ENCODE results near the gene THSD4. TPM values are rescaled to one million over a fixed set of nuclear protein-coding genes. Genes with fewer than 3 reads are reported as not detected.

The THSD4 gene
- total RNA-seq, 1 donor from 2014 or later: 2.5 TPM

DNA sequence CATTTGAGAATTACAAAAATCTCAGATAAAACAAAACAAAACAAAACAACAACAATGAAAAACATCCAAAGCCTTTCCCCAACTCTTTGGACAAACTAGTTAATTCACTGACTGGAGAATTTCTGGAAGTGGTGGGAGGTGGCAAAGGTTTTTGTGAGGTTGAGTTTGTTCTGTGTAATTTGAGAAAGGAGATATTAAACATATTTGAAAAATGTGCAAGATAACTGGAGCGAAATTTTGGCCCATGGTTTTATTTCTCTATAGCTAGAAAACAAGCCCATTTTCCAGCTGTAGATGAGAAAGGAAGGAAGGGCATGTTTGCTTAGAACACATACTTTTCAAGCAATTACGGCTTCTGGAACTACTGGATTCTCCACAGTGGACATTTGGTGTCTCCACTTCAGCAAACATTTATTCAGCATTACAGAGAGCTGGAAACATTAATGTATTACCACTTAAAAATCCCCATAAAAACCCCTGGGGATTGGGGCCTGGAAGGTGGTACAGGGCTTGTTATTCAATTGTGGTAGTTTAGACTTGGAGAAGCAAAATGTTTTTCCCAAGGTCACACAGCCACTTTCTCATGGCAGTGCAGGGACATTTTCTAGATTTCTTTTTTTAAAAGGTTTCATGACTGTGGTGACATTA is 135.8 kb downstream of the THSD4 start:
- Mint-ChIP-seq H3K4me1 (ENCODE audit: low read depth, unreplicated experiment) (peaks cover 8% of the 10 kb centered on the region), H3K36me3 (ENCODE audit: low read depth, unreplicated experiment) (no peaks in the 10 kb centered on the region), H3K9me3 (ENCODE audit: unreplicated experiment) (peaks cover 2% of the 10 kb centered on the region), H3K27ac (ENCODE audit: unreplicated experiment) (no peak overlapping the region), H3K4me3 (ENCODE audit: unreplicated experiment) (no peak overlapping the region), H3K27me3 (ENCODE audit: low read depth, unreplicated experiment) (no peaks in the 10 kb centered on the region)
- H3K9me3 ChIP-seq (ENCODE audit: insufficient read depth, low read depth, low read length): no peaks in the 10 kb centered on the region
- H3K79me2 ChIP-seq (ENCODE audit: insufficient read depth, low read length): no peaks in the 10 kb centered on the region
- H3K36me3 ChIP-seq (ENCODE audit: insufficient read depth, low read length): no peaks in the 10 kb centered on the region
- H3K4me1 ChIP-seq (ENCODE audit: insufficient read depth, low read length): peaks cover 3% of the 10 kb centered on the region
- H3K4me2 ChIP-seq (ENCODE audit: low read length): no peak overlapping the region
- no peak overlapping the region for H3K9ac ChIP-seq (ENCODE audit: low read length)
- no peak overlapping the region for H2AFZ ChIP-seq (ENCODE audit: low read depth, low read length)
- no peak overlapping the region for H3K4me3 ChIP-seq (ENCODE audit: insufficient read depth, low read depth, low read length)
- DNase-seq (ENCODE audit: low read depth) (no peak), FAIRE-seq (no peak)
- no peaks in the 10 kb centered on the region for H3K27me3 ChIP-seq (ENCODE audit: insufficient read depth, low read length)
- no peaks in the 10 kb centered on the region for H4K20me1 ChIP-seq (ENCODE audit: insufficient read depth, low read length)
- no peak overlapping the region for H3K27ac ChIP-seq (ENCODE audit: low read depth, low read length)
- no peak for TF ChIP-seq CTCF (IDR thresholded peaks at IDR 0.05; ENCODE audit: insufficient read depth, low read depth, low read length)
- no peak for TF ChIP-seq EZH2 (IDR thresholded peaks at IDR 0.05; ENCODE audit: insufficient read depth, low read length)

DNA sequence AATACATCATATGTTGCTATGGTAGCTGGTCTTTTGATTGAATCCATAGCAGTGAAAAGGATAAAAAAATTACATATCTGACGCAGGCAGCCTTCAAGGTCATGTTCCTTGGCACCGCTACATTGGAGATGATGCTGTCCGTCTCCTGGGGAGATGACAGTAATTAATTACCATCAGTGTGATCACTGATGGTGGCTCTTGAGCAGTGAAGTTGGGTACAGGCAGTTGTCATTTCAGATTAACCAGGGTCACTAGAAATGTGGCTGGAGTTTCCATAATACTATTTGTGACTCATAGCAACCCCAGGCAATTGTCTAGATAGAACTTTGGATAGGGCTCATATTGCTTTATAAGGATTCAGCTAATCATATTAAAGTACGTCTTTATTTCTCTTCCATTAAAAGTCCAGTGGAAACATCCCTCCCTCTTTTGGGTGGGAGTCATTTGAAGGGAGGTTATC is 136.3 kb downstream of the THSD4 start:
- no peak overlapping the region for H3K4me2 ChIP-seq (ENCODE audit: low read length)
- FAIRE-seq: no peak

More for the DNA sequence above, 136.3 kb downstream of the THSD4 start:
- H3K27ac ChIP-seq (ENCODE audit: low read depth, low read length): no peak overlapping the region
- TF ChIP-seq CTCF (IDR thresholded peaks at IDR 0.05; ENCODE audit: insufficient read depth, low read depth, low read length) (no peak), EZH2 (IDR thresholded peaks at IDR 0.05; ENCODE audit: insufficient read depth, low read length) (no peak)
- peak overlapping the region; percentile 27 for H3K27ac Mint-ChIP-seq (ENCODE audit: unreplicated experiment)
- no peaks in the 10 kb centered on the region for H3K79me2 ChIP-seq (ENCODE audit: insufficient read depth, low read length)
- DNase-seq (ENCODE audit: low read depth): peak; percentile 15
- peaks cover 4% of the 10 kb centered on the region for H3K9me3 Mint-ChIP-seq (ENCODE audit: unreplicated experiment)
- H3K4me1 Mint-ChIP-seq (ENCODE audit: low read depth, unreplicated experiment): peaks cover 8% of the 10 kb centered on the region
- H3K4me3 Mint-ChIP-seq (ENCODE audit: unreplicated experiment): no peak overlapping the region
- no peaks in the 10 kb centered on the region for H3K27me3 Mint-ChIP-seq (ENCODE audit: low read depth, unreplicated experiment)
- no peaks in the 10 kb centered on the region for H4K20me1 ChIP-seq (ENCODE audit: insufficient read depth, low read length)
- no peaks in the 10 kb centered on the region for H3K9me3 ChIP-seq (ENCODE audit: insufficient read depth, low read depth, low read length)
- no peak overlapping the region for H3K4me3 ChIP-seq (ENCODE audit: insufficient read depth, low read depth, low read length)
- no peaks in the 10 kb centered on the region for H3K36me3 ChIP-seq (ENCODE audit: insufficient read depth, low read length)
- peaks cover 3% of the 10 kb centered on the region for H3K4me1 ChIP-seq (ENCODE audit: insufficient read depth, low read length)
- H3K27me3 ChIP-seq (ENCODE audit: insufficient read depth, low read length): no peaks in the 10 kb centered on the region
- no peak overlapping the region for H2AFZ ChIP-seq (ENCODE audit: low read depth, low read length)
- H3K36me3 Mint-ChIP-seq (ENCODE audit: low read depth, unreplicated experiment): no peaks in the 10 kb centered on the region
- H3K9ac ChIP-seq (ENCODE audit: low read length): no peak overlapping the region
